ENCODE measurements around the gene OR4Q3.
"Not testable (repeated sequence)": the region's sequence is repeated elsewhere in the genome, so short reads cannot be mapped to it uniquely, and the experiment has no call there.

The OR4Q3 gene
- 0 to 0.07 (median 0) reads per million in 18 experiments for total RNA-seq

GRCh38 chr14:19743256-19743655 is at the start of gene OR4Q3:
TSS of gene OR4Q3 (plus strand) at chr14:19743571.
- DNase-seq: no peak

- no peak for DNase-seq
Observed at GRCh38 chr14:19729359-19729758, 14.0 kb upstream of the OR4Q3 start.

- DNase-seq: no peak
Observed at GRCh38 chr14:19729763-19730162, 13.6 kb upstream of the OR4Q3 start.

GRCh38 chr14:19733893-19734292 is 9.5 kb upstream of the OR4Q3 start:
- not testable (repeated sequence) for DNase-seq

- not testable (repeated sequence) for DNase-seq
Observed at GRCh38 chr14:19752316-19752715, 8.9 kb downstream of the OR4Q3 start.

- no peak for DNase-seq
Observed at GRCh38 chr14:19754172-19754571, 10.8 kb downstream of the OR4Q3 start.

- DNase-seq: not testable (repeated sequence)
Observed at GRCh38 chr14:19771491-19771890, 28.1 kb downstream of the OR4Q3 start.

GRCh38 chr14:19771895-19772430 is 28.6 kb downstream of the OR4Q3 start:
- peak; percentile 2 to 6 for DNase-seq

GRCh38 chr14:19772454-19772853 is 29.1 kb downstream of the OR4Q3 start:
- peak in 1 of 2 donors; percentile 5 for DNase-seq

- DNase-seq: not testable (repeated sequence)
Observed at GRCh38 chr14:19773204-19773603, 29.8 kb downstream of the OR4Q3 start, which contains the start of gene OR4M1. TSS of gene OR4M1 (plus strand) at chr14:19773504. CDS start at chr14:19780323, 6,819 bp downstream.

- no peak for DNase-seq
Observed at GRCh38 chr14:19775587-19775986, 32.2 kb downstream of the OR4Q3 start.

- not testable (repeated sequence) for DNase-seq
Observed at GRCh38 chr14:19785848-19786247, 42.5 kb downstream of the OR4Q3 start.

GRCh38 chr14:19787318-19787717 is 43.9 kb downstream of the OR4Q3 start:
- DNase-seq: not testable (repeated sequence)

GRCh38 chr14:19788150-19788549 is 44.8 kb downstream of the OR4Q3 start:
- DNase-seq: not testable (repeated sequence)

- not testable (repeated sequence) for DNase-seq
Observed at GRCh38 chr14:19796520-19797108, 53.2 kb downstream of the OR4Q3 start.

Measured in inflammatory macrophage (primary cell).